RWPE2 (cell line): ENCODE data around the gene MREG.

ENCODE experiments used
- ATAC-seq: fragments of 200-7000 bp; cut with Tn5 transposase; 3 replicates; pipeline ENCODE4 v1.9.1; 2021; ENCODE audit warnings: low read depth
- DNase-seq: peaks from one replicate; pipeline ENCODE4 v3.0.0-alpha.2; 2020; ENCODE audit warnings: low spot score
- H3K27ac ChIP-seq: fragments of 450-650 bp; 2 replicates; pipeline ENCODE4 v1.5.1; 2017; ENCODE audit warnings: mild to moderate bottlenecking; ENCODE audit not compliant: poor library complexity, severe bottlenecking
- H3K27me3 ChIP-seq: fragments of 250-450 bp; sonication (Bioruptor Pico); 2 replicates; pipeline ENCODE4 v1.5.1; 2021; ENCODE audit warnings: mild to moderate bottlenecking, moderate library complexity; ENCODE audit not compliant: insufficient read depth, poor library complexity, severe bottlenecking
- H3K36me3 ChIP-seq: fragments of 250-450 bp; sonication (Bioruptor Pico); 2 replicates; pipeline ENCODE4 v1.5.1; 2020; ENCODE audit warnings: low read depth, mild to moderate bottlenecking, moderate library complexity
- H3K4me1 ChIP-seq: fragments of 250-450 bp; sonication (Bioruptor Pico); 2 replicates; pipeline ENCODE4 v1.5.1; 2021; ENCODE audit warnings: mild to moderate bottlenecking, moderate library complexity; ENCODE audit not compliant: insufficient read depth, poor library complexity, severe bottlenecking
- H3K4me3 ChIP-seq: fragments of 250-450 bp; sonication (Bioruptor Pico); 2 replicates; pipeline ENCODE4 v1.5.1; 2021; ENCODE audit warnings: mild to moderate bottlenecking, moderate library complexity; ENCODE audit not compliant: severe bottlenecking
- H3K9me3 ChIP-seq: fragments of 250-450 bp; sonication (Bioruptor Pico); 2 replicates; pipeline ENCODE4 v1.5.1; 2021; ENCODE audit warnings: mild to moderate bottlenecking, moderate library complexity; ENCODE audit not compliant: severe bottlenecking
- CTCF ChIP-seq: fragments of 450-650 bp; IDR thresholded peaks from one replicate; pipeline ENCODE4 v1.5.1; 2017; ENCODE audit warnings: mild to moderate bottlenecking, moderate library complexity; ENCODE audit not compliant: poor library complexity, severe bottlenecking

MREG gene

GRCh38 chr2:215985257-215985656 is 28.1 kb downstream of the MREG start:
- peaks cover 23% of the 10 kb centered on the region for H3K4me1 ChIP-seq
- TF ChIP-seq CTCF, result no peak
- no peak for DNase-seq
- no peaks in the 10 kb centered on the region for H3K9me3 ChIP-seq
- no peak overlapping the region for H3K4me3 ChIP-seq
- no peak overlapping the region for H3K27ac ChIP-seq
- no peaks in the 10 kb centered on the region for H3K27me3 ChIP-seq
- ATAC-seq, result no peak
- peaks cover 3% of the 10 kb centered on the region; the same call in 1 of the 2 replicates for H3K36me3 ChIP-seq

- H3K27ac ChIP-seq, result no peak overlapping the region
- H3K9me3 ChIP-seq, result no peaks in the 10 kb centered on the region
- DNase-seq (no peak), ATAC-seq (no peak)
- TF ChIP-seq CTCF, result no peak
- peaks cover 3% of the 10 kb centered on the region; the same call in 1 of the 2 replicates for H3K36me3 ChIP-seq
- peaks cover 23% of the 10 kb centered on the region for H3K4me1 ChIP-seq
- H3K27me3 ChIP-seq, result no peaks in the 10 kb centered on the region
- H3K4me3 ChIP-seq, result no peak overlapping the region
Measured at GRCh38 chr2:215984661-215985060, 28.7 kb downstream of the MREG start.

GRCh38 chr2:215983581-215984351 is 29.6 kb downstream of the MREG start:
- H3K36me3 ChIP-seq, result peaks cover 5% of the 10 kb centered on the region
- DNase-seq (no peak), ATAC-seq (no peak)
- peaks cover 23% of the 10 kb centered on the region for H3K4me1 ChIP-seq
- no peaks in the 10 kb centered on the region for H3K9me3 ChIP-seq
- H3K4me3 ChIP-seq, result no peak overlapping the region
- TF ChIP-seq CTCF, result no peak
- H3K27me3 ChIP-seq, result no peaks in the 10 kb centered on the region
- peak overlapping the region; percentile 66 for H3K27ac ChIP-seq

DNA sequence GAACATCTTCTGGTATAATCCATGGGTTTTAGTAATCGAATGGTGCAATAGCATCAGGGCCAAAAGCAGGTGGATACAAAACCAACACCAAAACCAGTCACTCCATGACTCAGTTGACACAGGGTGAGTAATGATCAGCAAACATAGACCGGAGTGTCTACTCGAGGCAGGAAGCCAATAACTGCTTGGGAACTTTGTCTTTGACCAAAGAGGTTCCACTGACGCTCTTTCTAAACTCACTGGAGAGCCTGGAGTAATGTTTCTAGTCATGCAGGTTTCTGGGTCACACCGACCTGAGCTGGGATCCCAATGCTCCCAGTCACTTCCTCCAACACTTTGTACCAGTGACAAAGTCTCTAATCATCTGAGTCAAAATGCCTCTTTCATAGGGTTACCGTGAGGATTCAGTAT is 30.9 kb downstream of the MREG start:
- Histone ChIP-seq H3K4me3 (no peak overlapping the region), H3K9me3 (no peaks in the 10 kb centered on the region), H3K27ac (peak overlapping the region; percentile 66), H3K27me3 (no peaks in the 10 kb centered on the region), H3K4me1 (peaks cover 23% of the 10 kb centered on the region), H3K36me3 (peaks cover 6% of the 10 kb centered on the region)
- peak; percentile 82 for DNase-seq
- TF ChIP-seq CTCF, result no peak
- peak; percentile 97 for ATAC-seq

DNA sequence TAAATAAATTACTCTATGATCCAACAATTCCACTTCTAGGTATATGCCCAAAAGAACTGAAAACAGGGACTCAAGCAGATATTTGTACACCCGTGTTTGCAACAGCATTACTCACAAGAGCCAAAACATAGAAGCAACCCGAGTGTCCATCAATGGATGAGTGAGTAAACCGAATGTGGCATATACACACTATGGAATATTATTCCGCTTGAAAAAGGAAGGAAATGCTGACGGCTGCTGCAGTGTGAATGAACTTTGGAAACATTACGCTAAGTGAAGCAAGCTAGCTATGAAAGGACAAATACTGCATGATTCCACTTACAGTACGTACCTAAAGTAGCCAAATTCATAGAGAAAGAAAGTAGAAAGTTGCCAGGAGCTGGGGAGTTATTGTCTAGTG is 32.2 kb downstream of the MREG start:
- Histone ChIP-seq H3K27ac (no peak overlapping the region), H3K4me1 (peaks cover 23% of the 10 kb centered on the region), H3K27me3 (no peaks in the 10 kb centered on the region), H3K4me3 (no peak overlapping the region), H3K36me3 (peaks cover 6% of the 10 kb centered on the region; the same call in 1 of the 2 replicates), H3K9me3 (no peaks in the 10 kb centered on the region)
- ATAC-seq, result no peak
- no peak for TF ChIP-seq CTCF
- no peak for DNase-seq
